ENCODE results near the gene CXXC5.

- TF ChIP-seq, protein P1, sequence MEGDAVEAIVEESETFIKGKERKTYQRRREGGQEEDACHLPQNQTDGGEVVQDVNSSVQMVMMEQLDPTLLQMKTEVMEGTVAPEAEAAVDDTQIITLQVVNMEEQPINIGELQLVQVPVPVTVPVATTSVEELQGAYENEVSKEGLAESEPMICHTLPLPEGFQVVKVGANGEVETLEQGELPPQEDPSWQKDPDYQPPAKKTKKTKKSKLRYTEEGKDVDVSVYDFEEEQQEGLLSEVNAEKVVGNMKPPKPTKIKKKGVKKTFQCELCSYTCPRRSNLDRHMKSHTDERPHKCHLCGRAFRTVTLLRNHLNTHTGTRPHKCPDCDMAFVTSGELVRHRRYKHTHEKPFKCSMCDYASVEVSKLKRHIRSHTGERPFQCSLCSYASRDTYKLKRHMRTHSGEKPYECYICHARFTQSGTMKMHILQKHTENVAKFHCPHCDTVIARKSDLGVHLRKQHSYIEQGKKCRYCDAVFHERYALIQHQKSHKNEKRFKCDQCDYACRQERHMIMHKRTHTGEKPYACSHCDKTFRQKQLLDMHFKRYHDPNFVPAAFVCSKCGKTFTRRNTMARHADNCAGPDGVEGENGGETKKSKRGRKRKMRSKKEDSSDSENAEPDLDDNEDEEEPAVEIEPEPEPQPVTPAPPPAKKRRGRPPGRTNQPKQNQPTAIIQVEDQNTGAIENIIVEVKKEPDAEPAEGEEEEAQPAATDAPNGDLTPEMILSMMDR (IDR thresholded peaks at IDR 0.05) = no peak
- TF ChIP-seq ZFX (IDR thresholded peaks at IDR 0.05; ENCODE audit: borderline replicate concordance) = no peak
Observed at GRCh38 chr5:139600336-139600949, 47.7 kb upstream of the CXXC5 start.
